HepG2 (cell line): ENCODE data around the gene SEMA3F. TPM values are rescaled to one million over a fixed set of nuclear protein-coding genes. Genes with fewer than 3 reads are reported as not detected.

Experiments
- BRF2 ChIP-seq: sonication (generic); formaldehyde crosslinking; IDR thresholded peaks from 2 replicates; pipeline ENCODE4 v1.8.1; 2022; ENCODE audit warnings: mild to moderate bottlenecking, missing genetic modification reagents
- CREB3 ChIP-seq: sonication (generic); formaldehyde crosslinking; IDR thresholded peaks from 2 replicates; pipeline ENCODE4 v1.5.0; 2020; ENCODE audit warnings: missing genetic modification reagents
- CSRNP2 ChIP-seq: sonication (generic); formaldehyde crosslinking; conservative IDR thresholded peaks from 2 replicates; pipeline ENCODE4 v1.8.0; 2022; ENCODE audit warnings: low read depth, missing genetic modification reagents
- FOXA3 ChIP-seq: IDR thresholded peaks from 2 replicates; pipeline ENCODE4 v1.6.1; 2016; ENCODE audit warnings: missing genetic modification reagents, missing compliant biosample characterization
- FOXM1 ChIP-seq: sonication (generic); formaldehyde crosslinking; IDR thresholded peaks from 2 replicates; pipeline ENCODE4 v1.5.0; 2020; ENCODE audit warnings: missing genetic modification reagents
- HNF4A ChIP-seq: sonication (generic); formaldehyde crosslinking; IDR thresholded peaks from 2 replicates; pipeline ENCODE4 v1.4.0; 2020; ENCODE audit warnings: missing genetic modification reagents
- MAX ChIP-seq: IDR thresholded peaks from 2 replicates; pipeline ENCODE4 v1.6.1; 2012; ENCODE audit warnings: inconsistent platforms
- MBNL3 ChIP-seq: fragments of 250-450 bp; sonication (Bioruptor Pico); conservative IDR thresholded peaks from 2 replicates; pipeline ENCODE4 v1.8.0; 2022; ENCODE audit warnings: mild to moderate bottlenecking, inconsistent platforms
- MTA1 ChIP-seq: sonication (generic); formaldehyde crosslinking; IDR thresholded peaks from 2 replicates; pipeline ENCODE4 v1.4.0; 2020; ENCODE audit warnings: missing genetic modification reagents, mild to moderate bottlenecking, borderline replicate concordance
- PAXIP1 ChIP-seq: sonication (generic); formaldehyde crosslinking; conservative IDR thresholded peaks from 2 replicates; pipeline ENCODE4 v1.4.0; 2020; ENCODE audit warnings: mild to moderate bottlenecking, missing genetic modification reagents, moderate library complexity
- REST ChIP-seq, 2 experiments: IDR thresholded peaks; 2 replicates each; pipeline ENCODE4 v1.6.1; 2011 to 2012; ENCODE audit warnings: low read length in 2 of 2, borderline replicate concordance in 1 of 2, low read depth in 1 of 2, mild to moderate bottlenecking in 1 of 2, moderate library complexity in 1 of 2
- SMARCC2 ChIP-seq: fragments of 450-650 bp; IDR thresholded peaks from 2 replicates; pipeline ENCODE4 v1.6.1; 2017; ENCODE audit warnings: antibody characterized with exemption, mild to moderate bottlenecking
- SUZ12 ChIP-seq: fragments of 150-350 bp; IDR thresholded peaks from 2 replicates; pipeline ENCODE4 v1.6.1; 2014; ENCODE audit warnings: low read depth, low read length
- XBP1 ChIP-seq: sonication (generic); formaldehyde crosslinking; IDR thresholded peaks from 2 replicates; pipeline ENCODE4 v1.5.0; 2020; ENCODE audit warnings: missing genetic modification reagents
- ZNF672 ChIP-seq: sonication (generic); formaldehyde crosslinking; IDR thresholded peaks from 2 replicates; pipeline ENCODE4 v1.8.1; 2022; ENCODE audit warnings: missing genetic modification reagents
- polyA plus RNA-seq, 8 experiments: library from polyadenylated mRNA; depleted of rRNA in 3 of 8; stranded (reverse) in 7 of 8; unstranded in 1 of 8; fragments of >200 nt; fragmentation: Illumina TruSeq in 4 of 8; extraction: Trizol in 4 of 8; gene quantifications; 2 replicates each; pipeline versions ENCODE4 v1.2.1 to v1.2.3, GENCODE V29; 2011 to 2016; ENCODE audit warnings: low read depth in 4 of 8, missing spikeins in 1 of 8, mixed read lengths in 1 of 8; ENCODE audit not compliant: insufficient read depth in 1 of 8
- total RNA-seq, 5 experiments: library from RNA; depleted of rRNA; stranded (reverse); fragments of >200 nt; fragmentation: Illumina TruSeq; extraction: Trizol; gene quantifications; 2 replicates each; pipeline ENCODE4 v1.2.3, GENCODE V29; 2016; ENCODE audit warnings: low read depth in 1 of 5

SEMA3F gene
- total and polyA plus RNA-seq, 2 of the 13 experiments (the other 11 are each of a cell fraction or from before 2014, with no cell fraction given), result 7.6 to 17.2 TPM

GRCh38 chr3:50227390-50228183, 72.5 kb downstream of the SEMA3F start (continued):
- TF ChIP-seq XBP1 (CRISPR knock-in tag), result no peak
- no peak for TF ChIP-seq SMARCC2
- peak; percentile 45 for TF ChIP-seq FOXA3 (CRISPR knock-in tag)
- no peak for TF ChIP-seq MTA1
- TF ChIP-seq HNF4A (CRISPR knock-in tag), result peak; percentile 20; the same call in 1 of the 2 replicates
- TF ChIP-seq PAXIP1 (CRISPR knock-in tag), result peak; percentile 80
- no peak for TF ChIP-seq CREB3 (CRISPR knock-in tag)
- TF ChIP-seq REST (IDR thresholded peaks at IDR 0.05; ENCODE audit: borderline replicate concordance in 1 of 2, low read depth in 1 of 2, low read length in 2 of 2), result no peak
- no peak for TF ChIP-seq CSRNP2 (CRISPR knock-in tag)
- TF ChIP-seq FOXM1, result no peak
- TF ChIP-seq ZNF672, result no peak; the same call in 1 of the 2 replicates
- TF ChIP-seq MAX, result peak; percentile 65
- no peak for TF ChIP-seq BRF2
- TF ChIP-seq MBNL3 (CRISPR knock-in tag), result no peak
- no peak for TF ChIP-seq SUZ12
